RWPE2 (cell line): ENCODE data around the gene GLDC.

ENCODE experiments used
- ATAC-seq: fragments of 200-7000 bp; cut with Tn5 transposase; 3 replicates; pipeline ENCODE4 v1.9.1; 2021; ENCODE audit warnings: low read depth
- DNase-seq: peaks from one replicate; pipeline ENCODE4 v3.0.0-alpha.2; 2020; ENCODE audit warnings: low spot score
- H3K27ac ChIP-seq: fragments of 450-650 bp; 2 replicates; pipeline ENCODE4 v1.5.1; 2017; ENCODE audit warnings: mild to moderate bottlenecking; ENCODE audit not compliant: poor library complexity, severe bottlenecking
- H3K27me3 ChIP-seq: fragments of 250-450 bp; sonication (Bioruptor Pico); 2 replicates; pipeline ENCODE4 v1.5.1; 2021; ENCODE audit warnings: mild to moderate bottlenecking, moderate library complexity; ENCODE audit not compliant: insufficient read depth, poor library complexity, severe bottlenecking
- H3K36me3 ChIP-seq: fragments of 250-450 bp; sonication (Bioruptor Pico); 2 replicates; pipeline ENCODE4 v1.5.1; 2020; ENCODE audit warnings: low read depth, mild to moderate bottlenecking, moderate library complexity
- H3K4me1 ChIP-seq: fragments of 250-450 bp; sonication (Bioruptor Pico); 2 replicates; pipeline ENCODE4 v1.5.1; 2021; ENCODE audit warnings: mild to moderate bottlenecking, moderate library complexity; ENCODE audit not compliant: insufficient read depth, poor library complexity, severe bottlenecking
- H3K4me3 ChIP-seq: fragments of 250-450 bp; sonication (Bioruptor Pico); 2 replicates; pipeline ENCODE4 v1.5.1; 2021; ENCODE audit warnings: mild to moderate bottlenecking, moderate library complexity; ENCODE audit not compliant: severe bottlenecking
- H3K9me3 ChIP-seq: fragments of 250-450 bp; sonication (Bioruptor Pico); 2 replicates; pipeline ENCODE4 v1.5.1; 2021; ENCODE audit warnings: mild to moderate bottlenecking, moderate library complexity; ENCODE audit not compliant: severe bottlenecking
- CTCF ChIP-seq: fragments of 450-650 bp; IDR thresholded peaks from one replicate; pipeline ENCODE4 v1.5.1; 2017; ENCODE audit warnings: mild to moderate bottlenecking, moderate library complexity; ENCODE audit not compliant: poor library complexity, severe bottlenecking

GLDC gene

GRCh38 chr9:6566409-6567139, 79.0 kb downstream of the GLDC start:
- TF ChIP-seq CTCF: peak; percentile 8
- DNase-seq (peak; percentile 94), ATAC-seq (peak; percentile 93)
- Histone ChIP-seq H3K36me3 (no peaks in the 10 kb centered on the region), H3K27ac (peak overlapping the region; percentile 98), H3K27me3 (no peaks in the 10 kb centered on the region), H3K4me3 (no peak overlapping the region), H3K9me3 (no peaks in the 10 kb centered on the region), H3K4me1 (peaks cover 28% of the 10 kb centered on the region)

- no peak for TF ChIP-seq CTCF
- Histone ChIP-seq H3K4me3 (no peak overlapping the region), H3K9me3 (no peaks in the 10 kb centered on the region), H3K4me1 (peaks cover 28% of the 10 kb centered on the region), H3K36me3 (no peaks in the 10 kb centered on the region), H3K27me3 (no peaks in the 10 kb centered on the region), H3K27ac (peak overlapping the region; percentile 98)
- DNase-seq: no peak
- no peak for ATAC-seq
Measured at GRCh38 chr9:6565312-6565711, 80.2 kb downstream of the GLDC start.

- no peak for ATAC-seq
Measured at GRCh38 chr9:6564868-6565267, 80.7 kb downstream of the GLDC start.

GRCh38 chr9:6564360-6564759, 81.2 kb downstream of the GLDC start:
- no peaks in the 10 kb centered on the region for H3K27me3 ChIP-seq
- H3K4me3 ChIP-seq: no peak overlapping the region
- H3K4me1 ChIP-seq: peaks cover 28% of the 10 kb centered on the region
- no peaks in the 10 kb centered on the region for H3K36me3 ChIP-seq
- peak overlapping the region; percentile 98 for H3K27ac ChIP-seq
- DNase-seq (no peak), ATAC-seq (no peak)
- TF ChIP-seq CTCF: no peak
- H3K9me3 ChIP-seq: no peaks in the 10 kb centered on the region

More at GRCh38 chr9:6564868-6565267, 80.7 kb downstream of the GLDC start:
- no peak overlapping the region for H3K4me3 ChIP-seq
- no peak for TF ChIP-seq CTCF
- peaks cover 28% of the 10 kb centered on the region for H3K4me1 ChIP-seq
- H3K27ac ChIP-seq: peak overlapping the region; percentile 98
- no peaks in the 10 kb centered on the region for H3K36me3 ChIP-seq
- H3K9me3 ChIP-seq: no peaks in the 10 kb centered on the region
- no peak for DNase-seq
- no peaks in the 10 kb centered on the region for H3K27me3 ChIP-seq

- Histone ChIP-seq H3K36me3 (no peaks in the 10 kb centered on the region), H3K9me3 (no peaks in the 10 kb centered on the region), H3K27ac (peak overlapping the region; percentile 98), H3K27me3 (no peaks in the 10 kb centered on the region), H3K4me1 (peaks cover 20% of the 10 kb centered on the region), H3K4me3 (no peak overlapping the region)
- ATAC-seq (no peak), DNase-seq (no peak)
- no peak for TF ChIP-seq CTCF
Measured at GRCh38 chr9:6562871-6563430, 82.6 kb downstream of the GLDC start.
